Measurements from ENCODE around the gene PAGR1. TPM values are rescaled to one million over a fixed set of nuclear protein-coding genes. Genes with fewer than 3 reads are reported as not detected.
A peak's percentile ranks its signal among the peaks of the same experiment; 100 is the strongest.

PAGR1 gene
- total and polyA plus RNA-seq, 2 of the 13 experiments (the other 11 are each of a cell fraction or from before 2014, with no cell fraction given): 9.8 to 66.4 TPM

GRCh38 chr16:29815793-29816693 lies at the start of gene PAGR1 (continued):
- TF ChIP-seq ZBTB26 (CRISPR knock-in tag; IDR thresholded peaks at IDR 0.05; ENCODE audit: borderline replicate concordance) (peak; percentile 55; the same call in 1 of the 2 replicates), ZNF253 (CRISPR knock-in tag; IDR thresholded peaks at IDR 0.05; ENCODE audit: borderline replicate concordance) (peak; percentile 49; the same call in 1 of the 2 replicates), ZNF589 (CRISPR knock-in tag; conservative IDR thresholded peaks at IDR 0.05) (peak; percentile 51), RFXAP (CRISPR knock-in tag; IDR thresholded peaks at IDR 0.05; ENCODE audit: borderline replicate concordance) (peak; percentile 67; the same call in 1 of the 2 replicates), SRSF1 (optimal IDR thresholded peaks at IDR 0.05; ENCODE audit: low read depth, low read length) (peak; percentile 94), ZNF556 (CRISPR knock-in tag; IDR thresholded peaks at IDR 0.05; ENCODE audit: borderline replicate concordance) (peak; percentile 92), ZFP36L2 (CRISPR knock-in tag; IDR thresholded peaks at IDR 0.05) (peak; percentile 28; the same call in 1 of the 2 replicates), EZH2 (conservative IDR thresholded peaks at IDR 0.05; ENCODE audit: low read depth, low read length) (no peak), NCOA1 (CRISPR knock-in tag; IDR thresholded peaks at IDR 0.05) (peak; percentile 66; the same call in 1 of the 2 replicates), SALL1 (CRISPR knock-in tag; IDR thresholded peaks at IDR 0.05) (peak; percentile 93), DNMT1 (CRISPR knock-in tag; IDR thresholded peaks at IDR 0.05) (no peak; the same call in 1 of the 2 replicates), ZNF652 (CRISPR knock-in tag; IDR thresholded peaks at IDR 0.05; ENCODE audit: borderline replicate concordance, low read depth) (no peak), ZSCAN12 (CRISPR knock-in tag; IDR thresholded peaks at IDR 0.05) (no peak; the same call in 1 of the 2 replicates), MAFG (CRISPR knock-in tag; IDR thresholded peaks at IDR 0.05) (no peak), LCORL (IDR thresholded peaks at IDR 0.05) (no peak), LCORL (CRISPR knock-in tag; IDR thresholded peaks at IDR 0.05) (peak; percentile 73; the same call in 1 of the 2 replicates), ZBTB10 (CRISPR knock-in tag; IDR thresholded peaks at IDR 0.05; ENCODE audit: borderline replicate concordance) (peak; percentile 98), JUND (CRISPR knock-in tag; IDR thresholded peaks at IDR 0.05) (0 out of 2 replicates have a peak, but pooled peaks have one; percentile 15), ZNF777 (CRISPR knock-in tag; IDR thresholded peaks at IDR 0.05) (peak; percentile 99), PREB (CRISPR knock-in tag; IDR thresholded peaks at IDR 0.05) (no peak), STAG1 (CRISPR knock-in tag; IDR thresholded peaks at IDR 0.05) (peak; percentile 69), NFRKB (IDR thresholded peaks at IDR 0.05) (peak; percentile 90), TFDP1 (CRISPR knock-in tag; IDR thresholded peaks at IDR 0.05; ENCODE audit: borderline replicate concordance) (peak; percentile 97), TMF1 (CRISPR knock-in tag; IDR thresholded peaks at IDR 0.05; ENCODE audit: low read depth) (no peak; the same call in none of the 2 replicates), DNMT3B (CRISPR knock-in tag; conservative IDR thresholded peaks at IDR 0.05) (peak; percentile 64)

Data from HepG2 (cell line).